T1000 (cell line): Measurements from ENCODE around the gene NLRP6.
"Not testable (repeated sequence)": the region's sequence is repeated elsewhere in the genome, so short reads cannot be mapped to it uniquely, and the experiment has no call there.

Experiments used
- DNase-seq: peaks from one replicate; lab custom pipeline; 2025; ENCODE audit warnings: mixed read lengths; lab: John Stamatoyannopoulos, UW

NLRP6 gene

GRCh38 chr11:278001-278951, at the start of gene NLRP6:
TSS of gene NLRP6 (plus strand) at chr11:278407. CDS start at chr11:278570, 163 bp downstream.
- DNase-seq, result no peak

DNA sequence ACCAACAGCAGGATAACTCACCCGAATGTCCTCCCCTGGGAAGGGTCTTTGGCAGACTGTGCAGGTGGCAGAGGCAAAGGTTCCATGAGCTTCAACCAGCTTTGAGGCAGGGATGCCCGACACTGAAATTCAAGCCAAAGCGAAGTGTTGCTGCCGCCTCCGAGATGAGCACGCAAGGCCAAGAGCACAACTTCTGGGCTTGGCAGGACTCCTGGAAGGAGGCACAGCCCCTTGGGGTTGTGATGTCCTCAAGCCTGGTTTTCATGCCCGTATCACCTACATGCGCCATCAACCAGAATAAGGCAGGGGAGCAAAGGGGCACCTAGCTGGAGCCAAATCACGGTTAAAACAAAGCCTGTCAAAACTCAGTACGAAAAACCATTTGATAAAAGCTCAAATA, 47.8 kb upstream of the NLRP6 start:
- no peak for DNase-seq

GRCh38 chr11:232783-233565, 45.2 kb upstream of the NLRP6 start:
- DNase-seq, result no peak

DNA sequence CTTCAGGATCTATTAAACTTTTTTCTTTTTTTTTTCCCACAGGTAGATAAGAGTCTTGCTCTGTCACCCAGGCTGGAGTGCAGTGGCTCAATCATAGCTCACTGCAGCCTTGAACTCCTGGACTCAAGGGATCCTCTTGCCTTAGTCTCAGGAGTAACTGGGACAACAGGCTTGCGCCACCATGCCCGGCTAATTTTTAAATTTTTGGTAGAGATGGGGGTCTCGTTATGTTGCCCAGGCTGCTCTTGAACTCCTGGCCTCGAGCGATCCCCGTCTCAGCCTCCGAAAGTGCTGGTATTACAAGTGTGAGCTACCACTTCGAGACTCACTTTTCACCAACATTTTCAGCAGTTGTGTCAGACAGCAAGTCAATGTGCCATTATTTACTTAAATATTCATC, 43.0 kb upstream of the NLRP6 start:
- DNase-seq, result no peak

DNA sequence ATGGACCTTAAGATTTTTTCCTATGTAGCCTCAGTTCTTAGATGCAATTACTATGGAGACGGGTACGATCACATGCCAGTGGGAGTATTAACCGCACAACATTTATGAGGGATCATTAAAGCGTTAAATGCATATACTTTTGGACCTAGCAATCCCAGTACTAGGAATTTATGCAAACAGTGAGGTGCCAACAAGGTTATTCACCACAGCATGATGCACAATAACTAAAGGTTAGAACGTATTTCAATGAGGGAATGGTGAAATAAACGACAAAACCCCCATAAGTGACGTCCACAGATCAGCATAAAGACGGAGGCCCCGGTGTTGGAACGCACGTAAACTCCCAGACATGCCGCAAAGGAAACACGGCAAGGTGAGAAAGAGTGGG, 42.6 kb upstream of the NLRP6 start:
- DNase-seq, result no peak

- DNase-seq, result peak; percentile 53
These were observed 42.0 kb upstream of the NLRP6 start, which contains the start of gene SIRT3 for GRCh38 chr11:235997-236773. TSS of gene SIRT3 (minus strand) at chr11:236342. CDS start at chr11:236328, 14 bp downstream.

GRCh38 chr11:236774-237767, 41.1 kb upstream of the NLRP6 start, which contains the start of gene PSMD13:
TSS of gene PSMD13 (plus strand) at chr11:236976. CDS start at chr11:237050, 74 bp downstream.
- DNase-seq, result peak; percentile 54

- DNase-seq, result not testable (repeated sequence)
These were observed 39.9 kb upstream of the NLRP6 start for GRCh38 chr11:238346-238745.

GRCh38 chr11:240315-240714, 37.9 kb upstream of the NLRP6 start:
- no peak for DNase-seq

DNA sequence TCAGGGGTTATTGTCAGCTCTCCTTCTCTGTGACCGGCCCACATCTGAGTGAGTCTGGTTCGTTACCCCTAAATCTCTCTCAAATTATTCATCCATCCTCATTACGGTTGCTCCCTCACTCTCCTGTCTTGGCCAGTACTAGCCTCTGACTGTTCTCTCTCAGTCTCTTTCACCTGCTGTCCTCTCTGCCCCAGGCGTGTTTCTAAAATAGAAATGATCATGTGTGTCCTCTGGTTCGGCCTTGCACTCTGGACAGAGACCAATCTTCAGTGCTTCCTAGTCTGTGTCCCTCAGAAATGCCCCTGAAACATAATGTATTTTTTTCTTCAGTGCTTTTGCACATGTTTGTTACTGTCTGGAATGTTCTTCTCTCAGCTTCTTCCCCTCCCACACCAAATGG, 36.6 kb upstream of the NLRP6 start:
- no peak for DNase-seq

GRCh38 chr11:244376-244775, 33.8 kb upstream of the NLRP6 start:
- DNase-seq, result no peak

- no peak for DNase-seq
These were observed 29.1 kb upstream of the NLRP6 start for GRCh38 chr11:249062-249461.

- no peak for DNase-seq
These were observed 27.9 kb upstream of the NLRP6 start for GRCh38 chr11:250274-250673.

DNA sequence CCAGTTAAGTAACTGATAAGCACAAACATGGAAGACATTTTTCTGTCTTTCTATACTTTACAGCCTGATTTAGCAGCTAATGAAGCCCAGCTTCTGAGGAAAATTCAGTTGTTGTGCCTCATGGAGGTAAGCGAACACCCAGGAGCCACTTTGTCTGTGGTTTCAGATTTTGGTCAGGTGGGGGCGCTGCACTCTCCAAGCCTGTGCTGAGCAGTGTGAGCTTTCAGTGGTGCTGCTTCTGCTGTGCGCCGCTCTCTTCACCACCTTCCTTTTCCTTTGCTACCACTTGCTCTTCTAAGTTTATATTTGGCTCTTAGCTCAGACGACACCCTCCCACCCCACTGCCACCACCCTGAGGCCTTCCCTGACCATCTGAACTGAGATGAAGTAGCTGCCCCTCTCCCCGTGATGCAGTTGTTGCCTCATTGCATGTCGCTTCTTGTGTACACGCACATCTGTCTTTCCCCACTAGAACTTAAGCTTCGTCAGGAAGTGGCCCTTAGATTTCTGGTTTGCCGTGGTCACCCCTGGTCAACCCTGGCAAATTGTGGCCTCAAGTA, 27.4 kb upstream of the NLRP6 start:
- no peak for DNase-seq

GRCh38 chr11:251550-251949, 26.7 kb upstream of the NLRP6 start:
- DNase-seq, result no peak

GRCh38 chr11:252666-253065, 25.5 kb upstream of the NLRP6 start:
- DNase-seq, result no peak

- no peak for DNase-seq
These were observed 24.9 kb upstream of the NLRP6 start for GRCh38 chr11:253160-253885.

- no peak for DNase-seq
These were observed 24.3 kb upstream of the NLRP6 start for GRCh38 chr11:253886-254270.

- no peak for DNase-seq
These were observed 23.0 kb upstream of the NLRP6 start for GRCh38 chr11:255176-255575.

- DNase-seq, result no peak
These were observed 22.4 kb upstream of the NLRP6 start for GRCh38 chr11:255816-256215.
